Dendritic cell treated with granulocyte-macrophage colony-stimulating factor and Interleukin-4, amounts not matched to agents 40 ng/mL and 50 ng/mL, for 4 days (primary cell): Measurements from ENCODE around the gene CXCL13.
"Not testable (repeated sequence)": the region's sequence is repeated elsewhere in the genome, so short reads cannot be mapped to it uniquely, and the experiment has no call there.

Source experiments
- H3K27ac Mint-ChIP-seq: one replicate; pipeline ENCODE4 v1.8.0; 2022; ENCODE audit warnings: mild to moderate bottlenecking, mixed read lengths
- H3K27me3 Mint-ChIP-seq: one replicate; pipeline ENCODE4 v1.8.0; 2022; ENCODE audit warnings: mild to moderate bottlenecking, mixed read lengths
- H3K36me3 Mint-ChIP-seq: one replicate; pipeline ENCODE4 v1.8.0; 2022; ENCODE audit warnings: low read depth, mixed read lengths
- H3K4me1 Mint-ChIP-seq: one replicate; pipeline ENCODE4 v1.8.0; 2022; ENCODE audit warnings: low read depth, mixed read lengths
- H3K4me3 Mint-ChIP-seq: one replicate; pipeline ENCODE4 v1.8.0; 2022; ENCODE audit warnings: mild to moderate bottlenecking, moderate library complexity, mixed read lengths
- H3K9me3 Mint-ChIP-seq: one replicate; pipeline ENCODE4 v1.8.0; 2022; ENCODE audit warnings: mixed read lengths
- intact Hi-C: fragments of 100-400 bp; cut with micrococcal nuclease; formaldehyde crosslinking; loops from one replicate; pipeline ENCODE4 v1.15.0; 2022

CXCL13 gene

GRCh38 chr4:77605210-77605902 is at the start of gene CXCL13:
Gene CXCL13 (plus strand): TSS chr4:77605820. CDS start chr4:77605866, 46 bp downstream.
- no peak within 1 kb of the TSS for H3K4me3 Mint-ChIP-seq

GRCh38 chr4:77560170-77560569 is 45.5 kb upstream of the CXCL13 start:
- Mint-ChIP-seq H3K36me3 (no peaks in the 10 kb centered on the region), H3K4me3 (no peak overlapping the region), H3K4me1 (peaks cover 5% of the 10 kb centered on the region), H3K27ac (no peak overlapping the region), H3K9me3 (no peaks in the 10 kb centered on the region), H3K27me3 (no peaks in the 10 kb centered on the region)
- intact Hi-C loops = no loop called here

More at GRCh38 chr4:77605210-77605902, at the start of gene CXCL13:
- H3K27me3 Mint-ChIP-seq = no peaks in the 10 kb centered on the region
- H3K27ac Mint-ChIP-seq = no peak within 1 kb of the TSS
- H3K36me3 Mint-ChIP-seq = no peaks in the 10 kb centered on the region
- H3K4me1 Mint-ChIP-seq = no peaks in the 10 kb centered on the region
- intact Hi-C loops = no loop called here
- H3K9me3 Mint-ChIP-seq = no peaks in the 10 kb centered on the region

DNA sequence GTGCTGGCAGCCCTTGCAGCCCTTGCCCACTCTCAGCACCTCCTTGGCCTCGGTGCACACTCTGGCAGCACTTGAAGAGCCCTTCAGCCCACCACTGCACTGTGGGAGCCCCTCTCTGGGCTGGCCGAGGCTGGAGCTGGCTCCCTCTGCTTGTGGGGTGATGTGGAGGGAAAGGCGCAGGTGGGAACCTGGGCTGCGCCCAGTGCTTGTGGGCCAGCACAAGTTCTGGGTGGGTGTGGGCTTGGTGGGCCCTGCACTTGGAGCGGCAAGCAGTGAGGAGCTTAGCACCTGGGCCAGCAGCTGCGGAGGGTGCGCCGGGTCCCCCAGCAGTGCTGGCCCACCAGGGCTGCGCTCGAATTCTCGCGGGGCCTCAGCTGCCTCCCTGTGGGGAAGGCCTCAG is 43.9 kb upstream of the CXCL13 start:
- H3K36me3 Mint-ChIP-seq, intact Hi-C loops, H3K27me3 Mint-ChIP-seq, H3K9me3 Mint-ChIP-seq, H3K4me3 Mint-ChIP-seq, H3K27ac Mint-ChIP-seq, H3K4me1 Mint-ChIP-seq: not testable (repeated sequence)

- intact Hi-C loops = no loop called here
- no peak overlapping the region for H3K4me3 Mint-ChIP-seq
- no peak overlapping the region for H3K27ac Mint-ChIP-seq
- H3K9me3 Mint-ChIP-seq = peaks cover 27% of the 10 kb centered on the region
- H3K36me3 Mint-ChIP-seq = no peaks in the 10 kb centered on the region
- H3K27me3 Mint-ChIP-seq = no peaks in the 10 kb centered on the region
- peaks cover 5% of the 10 kb centered on the region for H3K4me1 Mint-ChIP-seq
Measured at GRCh38 chr4:77564231-77564630, 41.4 kb upstream of the CXCL13 start.

GRCh38 chr4:77566148-77566547 is 39.5 kb upstream of the CXCL13 start:
- Mint-ChIP-seq H3K27me3 (no peaks in the 10 kb centered on the region), H3K36me3 (no peaks in the 10 kb centered on the region), H3K9me3 (peaks cover 43% of the 10 kb centered on the region), H3K27ac (no peak overlapping the region), H3K4me1 (peaks cover 5% of the 10 kb centered on the region), H3K4me3 (no peak overlapping the region)
- intact Hi-C loops = no loop called here

DNA sequence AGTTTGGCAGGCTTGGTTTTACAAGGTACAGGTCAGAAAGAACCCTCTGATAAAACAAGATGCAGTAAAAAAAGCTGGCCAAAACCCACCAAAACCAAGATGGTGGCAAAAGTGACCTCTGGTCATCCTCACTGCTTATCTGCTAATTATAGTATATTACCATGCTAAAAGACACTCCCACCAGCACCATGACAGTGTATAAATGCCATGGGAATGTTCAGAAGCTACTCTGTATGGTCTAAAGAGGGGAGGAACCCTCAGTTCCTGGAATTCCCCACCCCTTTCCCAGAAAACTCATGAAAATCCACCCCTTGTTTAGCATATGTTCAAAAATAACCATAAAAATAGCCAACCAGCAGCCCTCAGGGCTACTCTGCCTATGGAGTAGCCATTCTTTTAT is 38.1 kb upstream of the CXCL13 start:
- peaks cover 5% of the 10 kb centered on the region for H3K4me1 Mint-ChIP-seq
- no peaks in the 10 kb centered on the region for H3K27me3 Mint-ChIP-seq
- no peak overlapping the region for H3K4me3 Mint-ChIP-seq
- peaks cover 53% of the 10 kb centered on the region for H3K9me3 Mint-ChIP-seq
- H3K27ac Mint-ChIP-seq = no peak overlapping the region
- intact Hi-C loops = no loop called here
- H3K36me3 Mint-ChIP-seq = no peaks in the 10 kb centered on the region

- H3K4me1 Mint-ChIP-seq, H3K27ac Mint-ChIP-seq, intact Hi-C loops, H3K36me3 Mint-ChIP-seq, H3K4me3 Mint-ChIP-seq, H3K27me3 Mint-ChIP-seq: not testable (repeated sequence)
- H3K9me3 Mint-ChIP-seq = peaks cover 60% of the 10 kb centered on the region
Measured at GRCh38 chr4:77570508-77571214, 35.0 kb upstream of the CXCL13 start.

GRCh38 chr4:77576351-77576750 is 29.3 kb upstream of the CXCL13 start:
- Mint-ChIP-seq H3K27ac (no peak overlapping the region), H3K4me1 (no peaks in the 10 kb centered on the region), H3K36me3 (no peaks in the 10 kb centered on the region), H3K9me3 (peaks cover 15% of the 10 kb centered on the region), H3K4me3 (no peak overlapping the region), H3K27me3 (no peaks in the 10 kb centered on the region)
- intact Hi-C loops = no loop called here

DNA sequence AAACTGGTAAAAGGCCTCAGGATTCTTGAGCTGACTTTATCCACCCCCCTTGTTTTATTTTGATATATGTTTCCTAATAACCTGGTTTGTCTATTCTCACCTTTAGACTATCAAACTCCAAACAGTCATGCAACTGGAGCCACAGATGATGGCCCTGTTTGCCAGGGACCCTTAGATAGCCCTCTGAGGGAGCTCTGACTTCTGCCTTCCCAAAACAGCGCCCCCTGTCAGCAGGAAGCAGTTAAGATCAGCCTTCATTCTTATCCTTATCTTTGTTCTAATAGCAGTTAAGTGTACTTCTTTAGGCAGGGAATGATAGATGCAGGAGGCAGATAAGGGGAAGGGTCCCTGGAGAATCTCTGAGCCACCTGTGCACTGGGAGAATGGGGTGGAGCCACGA is 27.5 kb upstream of the CXCL13 start:
- Mint-ChIP-seq H3K27ac (no peak overlapping the region), H3K4me1 (no peaks in the 10 kb centered on the region), H3K27me3 (no peaks in the 10 kb centered on the region), H3K9me3 (peaks cover under 1% of the 10 kb centered on the region), H3K4me3 (no peak overlapping the region), H3K36me3 (no peaks in the 10 kb centered on the region)
- intact Hi-C loops = no loop called here

DNA sequence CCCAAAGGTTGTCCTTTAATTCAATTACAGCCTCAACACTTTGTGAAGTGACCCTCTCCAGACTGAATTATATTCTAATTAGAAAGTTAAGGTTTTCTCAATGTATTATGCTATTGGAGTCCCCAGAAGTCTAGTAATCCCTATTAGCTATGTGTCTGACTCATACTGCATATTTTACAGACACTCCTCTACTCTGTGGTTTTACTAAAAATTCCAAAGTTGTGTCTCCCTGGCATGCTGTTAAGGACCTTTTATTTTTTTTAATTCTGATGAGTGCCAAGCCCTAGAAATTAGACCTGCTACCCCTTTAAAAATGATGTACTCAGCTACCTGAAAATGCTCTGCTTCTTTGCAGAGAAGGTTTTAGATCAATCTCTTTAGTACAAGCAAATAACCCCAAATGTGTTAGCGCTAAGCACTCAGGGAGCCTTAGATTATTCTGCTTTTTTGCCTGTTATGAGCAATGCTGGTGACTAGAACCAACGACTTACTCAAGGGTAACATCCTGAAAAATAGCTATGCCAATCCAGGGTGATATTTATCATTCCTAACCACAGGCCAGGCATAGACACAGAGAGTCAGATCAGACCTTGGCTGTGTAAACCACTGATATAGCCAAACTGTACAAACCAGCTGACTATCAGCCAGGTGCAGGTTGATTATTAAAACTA is 26.1 kb upstream of the CXCL13 start:
- no peak overlapping the region for H3K4me3 Mint-ChIP-seq
- no peaks in the 10 kb centered on the region for H3K4me1 Mint-ChIP-seq
- H3K36me3 Mint-ChIP-seq = no peaks in the 10 kb centered on the region
- no peaks in the 10 kb centered on the region for H3K9me3 Mint-ChIP-seq
- H3K27ac Mint-ChIP-seq = no peak overlapping the region
- H3K27me3 Mint-ChIP-seq = no peaks in the 10 kb centered on the region
- intact Hi-C loops = no loop called here

- H3K27ac Mint-ChIP-seq = no peak overlapping the region
- peaks cover 1% of the 10 kb centered on the region for H3K4me1 Mint-ChIP-seq
- no peaks in the 10 kb centered on the region for H3K27me3 Mint-ChIP-seq
- no peak overlapping the region for H3K4me3 Mint-ChIP-seq
- no peaks in the 10 kb centered on the region for H3K9me3 Mint-ChIP-seq
- intact Hi-C loops = no loop called here
- no peaks in the 10 kb centered on the region for H3K36me3 Mint-ChIP-seq
Measured at GRCh38 chr4:77581724-77582123, 23.9 kb upstream of the CXCL13 start.

DNA sequence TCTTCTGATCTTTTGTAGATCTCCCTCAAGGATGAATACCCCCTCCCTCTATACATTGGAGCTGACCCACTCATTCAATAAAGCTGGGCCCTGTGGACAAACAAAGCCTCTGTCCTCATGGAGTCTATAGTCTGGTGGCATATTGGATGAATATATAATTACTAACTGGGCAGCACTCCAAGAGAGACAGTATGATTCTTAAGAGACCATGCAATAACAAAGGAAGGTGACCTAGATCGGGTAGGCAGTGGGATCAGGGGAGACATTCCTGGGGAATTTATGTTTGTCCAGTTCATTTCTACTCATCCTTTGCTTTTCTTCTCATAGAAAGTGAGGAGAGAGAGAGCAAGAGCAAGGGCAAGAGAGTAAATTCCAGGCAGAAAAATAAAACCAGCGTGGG is 23.5 kb upstream of the CXCL13 start:
- H3K27ac Mint-ChIP-seq = no peak overlapping the region
- H3K27me3 Mint-ChIP-seq = no peaks in the 10 kb centered on the region
- intact Hi-C loops = no loop called here
- H3K36me3 Mint-ChIP-seq = no peaks in the 10 kb centered on the region
- H3K9me3 Mint-ChIP-seq = no peaks in the 10 kb centered on the region
- H3K4me3 Mint-ChIP-seq = no peak overlapping the region
- H3K4me1 Mint-ChIP-seq = peaks cover 5% of the 10 kb centered on the region

DNA sequence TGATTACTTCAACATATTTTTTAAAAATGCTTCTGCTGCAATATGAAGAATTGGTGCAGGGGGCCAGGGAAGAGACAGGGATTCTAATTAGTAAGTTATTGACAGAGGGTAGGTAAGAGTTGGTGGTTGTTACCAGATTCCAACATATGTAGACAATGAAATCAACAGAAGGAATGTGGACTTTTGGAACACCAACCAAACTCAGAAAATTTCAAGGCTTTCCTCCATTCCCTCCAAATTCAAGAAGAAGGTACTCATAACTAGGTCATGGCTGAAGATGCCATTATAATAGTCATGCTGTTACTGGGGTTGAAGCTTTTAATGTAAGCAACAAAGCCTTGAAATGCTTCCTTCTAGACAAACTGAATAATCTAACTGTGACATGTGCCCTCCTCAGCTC is 22.9 kb upstream of the CXCL13 start:
- Mint-ChIP-seq H3K9me3 (no peaks in the 10 kb centered on the region), H3K27me3 (no peaks in the 10 kb centered on the region), H3K4me3 (no peak overlapping the region), H3K27ac (no peak overlapping the region), H3K36me3 (no peaks in the 10 kb centered on the region), H3K4me1 (peaks cover 10% of the 10 kb centered on the region)
- intact Hi-C loops = no loop called here

DNA sequence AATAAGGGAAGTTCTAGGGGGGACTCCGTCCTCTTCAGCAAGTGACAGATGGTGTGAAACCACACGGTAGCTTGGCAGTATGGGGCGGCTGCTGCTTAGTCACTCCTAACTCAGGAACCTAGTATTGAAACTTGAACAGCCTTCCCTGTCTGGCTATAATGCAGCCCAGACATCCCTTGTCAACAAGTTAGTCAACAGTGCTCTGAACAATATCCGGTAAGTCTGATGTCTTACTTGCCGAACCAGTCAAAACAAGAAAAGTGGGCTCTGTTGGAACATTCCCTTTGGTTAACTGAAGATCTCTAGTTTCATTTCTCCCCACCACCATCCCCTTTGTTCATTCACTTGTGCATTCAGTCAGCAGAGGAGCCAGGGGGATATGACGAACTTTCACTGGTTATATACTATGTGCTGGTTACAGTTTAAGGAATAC is 18.7 kb upstream of the CXCL13 start:
- H3K9me3 Mint-ChIP-seq = no peaks in the 10 kb centered on the region
- no peaks in the 10 kb centered on the region for H3K27me3 Mint-ChIP-seq
- no peak overlapping the region for H3K27ac Mint-ChIP-seq
- intact Hi-C loops = no loop called here
- peaks cover 10% of the 10 kb centered on the region for H3K4me1 Mint-ChIP-seq
- H3K36me3 Mint-ChIP-seq = no peaks in the 10 kb centered on the region
- H3K4me3 Mint-ChIP-seq = no peak overlapping the region
